ENCODE data around the gene HOXD9. TPM values are rescaled to one million over a fixed set of nuclear protein-coding genes. Genes with fewer than 3 reads are reported as not detected.

The HOXD9 gene
- total RNA-seq, 1 donor from 2014 or later = not detected

DNA sequence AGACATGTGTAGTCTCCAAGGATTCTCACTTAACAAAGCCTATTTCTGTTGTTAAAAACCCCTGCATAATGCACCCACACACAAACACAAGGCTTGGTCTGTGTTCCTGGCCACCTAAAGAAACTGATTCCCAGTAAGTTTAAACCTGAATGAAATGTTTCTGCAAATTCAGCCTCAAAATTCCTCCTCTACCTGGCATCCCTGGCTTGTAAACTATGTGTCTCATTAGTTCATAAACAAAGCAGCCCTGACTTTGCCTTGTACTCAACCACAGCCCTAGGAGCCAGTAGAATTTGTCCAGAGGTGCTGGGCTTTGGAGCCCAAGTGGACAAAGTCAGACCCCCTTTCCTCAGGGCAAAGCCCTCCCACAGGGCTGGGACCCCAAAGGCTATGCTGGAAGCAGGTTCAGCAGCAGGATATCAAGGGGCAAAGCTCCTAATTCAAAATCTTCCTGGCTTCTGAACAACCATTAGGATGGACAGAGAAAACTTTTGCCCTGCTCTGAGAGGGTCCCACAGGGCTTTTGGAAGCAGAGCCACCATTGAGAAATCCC is 32.6 kb upstream of the HOXD9 start:
- H3K27me3 Mint-ChIP-seq (ENCODE audit: unreplicated experiment) = peaks cover 90% of the 10 kb centered on the region
- no peaks in the 10 kb centered on the region for H3K9me3 Mint-ChIP-seq (ENCODE audit: unreplicated experiment)
- DNase-seq (ENCODE audit: extremely low spot score, unreplicated experiment) = no peak
- TF ChIP-seq, protein P1, sequence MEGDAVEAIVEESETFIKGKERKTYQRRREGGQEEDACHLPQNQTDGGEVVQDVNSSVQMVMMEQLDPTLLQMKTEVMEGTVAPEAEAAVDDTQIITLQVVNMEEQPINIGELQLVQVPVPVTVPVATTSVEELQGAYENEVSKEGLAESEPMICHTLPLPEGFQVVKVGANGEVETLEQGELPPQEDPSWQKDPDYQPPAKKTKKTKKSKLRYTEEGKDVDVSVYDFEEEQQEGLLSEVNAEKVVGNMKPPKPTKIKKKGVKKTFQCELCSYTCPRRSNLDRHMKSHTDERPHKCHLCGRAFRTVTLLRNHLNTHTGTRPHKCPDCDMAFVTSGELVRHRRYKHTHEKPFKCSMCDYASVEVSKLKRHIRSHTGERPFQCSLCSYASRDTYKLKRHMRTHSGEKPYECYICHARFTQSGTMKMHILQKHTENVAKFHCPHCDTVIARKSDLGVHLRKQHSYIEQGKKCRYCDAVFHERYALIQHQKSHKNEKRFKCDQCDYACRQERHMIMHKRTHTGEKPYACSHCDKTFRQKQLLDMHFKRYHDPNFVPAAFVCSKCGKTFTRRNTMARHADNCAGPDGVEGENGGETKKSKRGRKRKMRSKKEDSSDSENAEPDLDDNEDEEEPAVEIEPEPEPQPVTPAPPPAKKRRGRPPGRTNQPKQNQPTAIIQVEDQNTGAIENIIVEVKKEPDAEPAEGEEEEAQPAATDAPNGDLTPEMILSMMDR (IDR thresholded peaks at IDR 0.05) = no peak
- no peak overlapping the region for H3K4me3 Mint-ChIP-seq (ENCODE audit: unreplicated experiment)
- peaks cover 26% of the 10 kb centered on the region for H3K4me1 Mint-ChIP-seq (ENCODE audit: unreplicated experiment)
- H3K36me3 Mint-ChIP-seq (ENCODE audit: unreplicated experiment) = no peaks in the 10 kb centered on the region
- H3K27ac Mint-ChIP-seq (ENCODE audit: unreplicated experiment) = no peak overlapping the region

DNA sequence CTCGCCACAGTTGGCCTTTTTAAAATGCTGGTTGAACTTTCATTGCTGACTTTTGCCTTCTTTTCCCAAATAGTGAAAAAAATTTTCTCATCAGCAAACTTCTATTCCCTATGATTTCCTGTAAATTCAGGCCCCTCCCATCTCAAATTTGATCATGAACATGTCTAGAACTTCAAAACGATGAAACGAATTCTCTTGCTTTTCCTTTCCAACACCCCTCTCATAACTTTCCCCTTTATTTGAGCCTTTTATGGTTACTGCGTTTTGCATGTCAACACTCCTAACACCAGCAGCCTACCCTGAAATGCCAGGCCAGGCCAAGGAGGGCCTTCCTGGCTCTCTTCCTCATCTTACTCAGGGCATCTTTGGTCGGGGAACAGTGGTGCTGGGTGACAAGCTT is 31.7 kb upstream of the HOXD9 start:
- Mint-ChIP-seq H3K27me3 (ENCODE audit: unreplicated experiment) (peaks cover 91% of the 10 kb centered on the region), H3K27ac (ENCODE audit: unreplicated experiment) (no peak overlapping the region), H3K4me3 (ENCODE audit: unreplicated experiment) (no peak overlapping the region), H3K9me3 (ENCODE audit: unreplicated experiment) (no peaks in the 10 kb centered on the region), H3K36me3 (ENCODE audit: unreplicated experiment) (no peaks in the 10 kb centered on the region), H3K4me1 (ENCODE audit: unreplicated experiment) (peaks cover 26% of the 10 kb centered on the region)
- TF ChIP-seq, protein P1 (IDR thresholded peaks at IDR 0.05) = no peak
- DNase-seq (ENCODE audit: extremely low spot score, unreplicated experiment) = no peak

DNA sequence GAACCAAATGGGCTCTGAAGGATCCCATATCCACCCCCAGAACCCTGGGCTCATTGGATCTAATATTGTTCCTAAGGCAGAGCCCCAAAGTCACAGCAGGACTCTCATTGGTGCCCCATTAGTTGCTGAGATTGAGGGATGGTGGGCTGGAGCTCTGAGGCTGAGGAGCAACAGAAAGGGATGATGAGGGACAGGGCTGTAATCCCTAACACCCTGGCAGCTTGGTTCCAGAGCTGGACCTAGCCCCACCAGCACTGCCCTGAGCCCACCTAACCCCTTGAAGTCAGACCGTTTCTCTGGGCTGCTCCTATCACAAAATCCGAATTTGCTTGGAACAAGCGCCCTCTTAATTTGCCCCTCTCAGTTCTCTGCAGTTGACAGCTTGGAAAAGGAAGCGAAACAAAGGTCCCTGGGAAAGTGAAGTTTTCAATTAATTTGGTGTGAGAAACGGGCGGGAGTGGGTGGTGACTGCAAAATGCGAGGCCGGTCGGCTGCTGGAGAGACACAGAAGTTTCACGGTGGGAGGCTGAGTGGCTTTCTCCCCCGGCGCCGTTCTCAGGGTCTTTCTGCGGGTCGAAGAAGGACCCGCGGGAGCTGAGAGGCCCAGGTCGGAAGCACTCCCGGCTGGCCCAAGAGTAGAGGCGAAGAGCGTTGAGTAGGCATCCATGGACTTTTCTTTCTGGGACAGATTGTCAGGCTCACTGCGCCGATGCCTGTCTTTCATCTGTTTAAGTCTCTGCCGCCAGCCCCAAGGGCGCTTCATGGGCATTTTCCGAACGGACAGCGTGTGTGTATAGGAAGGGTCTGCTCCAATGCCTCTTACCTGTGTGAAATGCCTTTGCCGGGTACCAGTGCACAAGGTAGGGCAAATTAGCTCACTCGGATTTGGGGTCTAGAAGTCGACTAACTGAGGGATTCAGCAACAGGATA is 30.9 kb upstream of the HOXD9 start:
- Mint-ChIP-seq H3K27me3 (ENCODE audit: unreplicated experiment) (peaks cover 92% of the 10 kb centered on the region), H3K27ac (ENCODE audit: unreplicated experiment) (no peak overlapping the region)

DNA sequence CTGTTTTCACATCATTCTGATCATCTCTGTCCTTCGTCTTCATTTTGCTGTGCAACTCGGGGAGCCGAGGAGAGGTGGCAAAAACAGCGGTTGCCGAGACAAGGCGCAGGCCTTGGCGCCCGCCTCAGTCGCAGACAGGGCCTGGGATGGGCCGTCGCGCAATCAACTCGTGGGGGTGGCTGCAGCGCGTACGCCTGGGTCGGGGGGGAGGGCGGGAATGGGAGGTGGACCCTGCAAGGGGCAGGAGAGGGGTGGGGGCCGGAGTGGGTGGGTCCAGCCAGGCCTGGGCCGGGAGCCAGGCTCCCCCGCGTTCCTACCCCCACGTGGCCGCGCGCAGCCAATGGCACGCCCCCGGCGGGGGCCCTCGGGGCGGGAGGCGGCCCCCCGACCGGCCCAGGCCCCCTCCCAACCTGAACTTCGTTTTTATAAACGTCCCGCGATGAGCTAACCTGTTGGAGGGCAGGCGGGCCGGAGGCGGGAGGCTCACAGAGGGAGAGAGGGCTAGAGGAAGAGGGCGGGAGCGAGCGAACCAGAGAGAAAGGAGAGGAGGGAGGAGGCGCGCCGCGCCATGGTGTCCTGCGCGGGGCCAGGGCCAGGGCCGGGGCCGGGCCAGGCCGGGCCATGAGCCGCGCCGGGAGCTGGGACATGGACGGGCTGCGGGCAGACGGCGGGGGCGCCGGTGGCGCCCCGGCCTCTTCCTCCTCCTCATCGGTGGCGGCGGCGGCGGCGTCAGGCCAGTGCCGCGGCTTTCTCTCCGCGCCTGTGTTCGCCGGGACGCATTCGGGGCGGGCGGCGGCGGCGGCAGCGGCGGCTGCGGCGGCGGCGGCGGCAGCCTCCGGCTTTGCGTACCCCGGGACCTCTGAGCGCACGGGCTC is 30.0 kb upstream of the HOXD9 start, which contains the start of gene HOXD13:
Gene HOXD13, plus strand, starts transcription at position 452 of the 875 bp plus-strand sequence. Its CDS starts 170 bp downstream, at position 622.
- Mint-ChIP-seq H3K27ac (ENCODE audit: unreplicated experiment) (no peak within 1 kb of the TSS), H3K4me3 (ENCODE audit: unreplicated experiment) (peak within 1 kb of the TSS; percentile 58), H3K27me3 (ENCODE audit: unreplicated experiment) (peaks cover 91% of the 10 kb centered on the region), H3K4me1 (ENCODE audit: unreplicated experiment) (peaks cover 34% of the 10 kb centered on the region), H3K36me3 (ENCODE audit: unreplicated experiment) (no peaks in the 10 kb centered on the region), H3K9me3 (ENCODE audit: unreplicated experiment) (no peaks in the 10 kb centered on the region)
- TF ChIP-seq, protein P1 (IDR thresholded peaks at IDR 0.05) = no peak
- peak; percentile 82 for DNase-seq (ENCODE audit: extremely low spot score, unreplicated experiment)

More for the DNA sequence above, 30.9 kb upstream of the HOXD9 start:
- TF ChIP-seq, protein P1 (IDR thresholded peaks at IDR 0.05) = no peak
- peak; percentile 57 for DNase-seq (ENCODE audit: extremely low spot score, unreplicated experiment)
- H3K4me3 Mint-ChIP-seq (ENCODE audit: unreplicated experiment) = peak overlapping the region; percentile 58
- no peaks in the 10 kb centered on the region for H3K9me3 Mint-ChIP-seq (ENCODE audit: unreplicated experiment)
- H3K36me3 Mint-ChIP-seq (ENCODE audit: unreplicated experiment) = no peaks in the 10 kb centered on the region
- peaks cover 27% of the 10 kb centered on the region for H3K4me1 Mint-ChIP-seq (ENCODE audit: unreplicated experiment)
